ENCODE data around the gene ADA.

Gene ADA

GRCh38 chr20:44587035-44587980 lies 64.2 kb downstream of the ADA start:
- Histone ChIP-seq H3K9me3 (ENCODE audit: insufficient read depth, low read depth, low read length) (no peaks in the 10 kb centered on the region), H3K27ac (ENCODE audit: low read depth, low read length) (no peak overlapping the region), H3K36me3 (ENCODE audit: insufficient read depth, low read length) (peaks cover 14% of the 10 kb centered on the region; the same call in 1 of the 2 replicates), H3K4me3 (ENCODE audit: low read length) (no peak overlapping the region), H3K4me1 (ENCODE audit: insufficient read depth, low read length) (peaks cover 26% of the 10 kb centered on the region), H3K9ac (ENCODE audit: low read depth, low read length) (no peak overlapping the region), H3K27me3 (ENCODE audit: insufficient read depth, low read length) (no peaks in the 10 kb centered on the region)
- 92% methylated on average over 10 of the region's 10 CpGs for WGBS

GRCh38 chr20:44586289-44586911 lies 65.1 kb downstream of the ADA start:
- H3K36me3 ChIP-seq (ENCODE audit: insufficient read depth, low read length): peaks cover 14% of the 10 kb centered on the region; the same call in 1 of the 2 replicates
- no peak overlapping the region for H3K4me3 ChIP-seq (ENCODE audit: low read length)
- no peaks in the 10 kb centered on the region for H3K27me3 ChIP-seq (ENCODE audit: insufficient read depth, low read length)
- 92% methylated on average over 3 of the region's 3 CpGs for WGBS
- H3K4me1 ChIP-seq (ENCODE audit: insufficient read depth, low read length): peaks cover 30% of the 10 kb centered on the region
- H3K27ac ChIP-seq (ENCODE audit: low read depth, low read length): no peak overlapping the region
- no peak overlapping the region for H3K9ac ChIP-seq (ENCODE audit: low read depth, low read length)
- no peaks in the 10 kb centered on the region for H3K9me3 ChIP-seq (ENCODE audit: insufficient read depth, low read depth, low read length)

GRCh38 chr20:44585057-44585963 lies 66.2 kb downstream of the ADA start:
- H3K27me3 ChIP-seq (ENCODE audit: insufficient read depth, low read length): no peaks in the 10 kb centered on the region
- 85% methylated on average over 6 of the region's 6 CpGs for WGBS
- no peak overlapping the region for H3K27ac ChIP-seq (ENCODE audit: low read depth, low read length)
- H3K9me3 ChIP-seq (ENCODE audit: insufficient read depth, low read depth, low read length): no peaks in the 10 kb centered on the region
- no peak overlapping the region for H3K9ac ChIP-seq (ENCODE audit: low read depth, low read length)
- peaks cover 24% of the 10 kb centered on the region for H3K4me1 ChIP-seq (ENCODE audit: insufficient read depth, low read length)
- H3K4me3 ChIP-seq (ENCODE audit: low read length): no peak overlapping the region
- H3K36me3 ChIP-seq (ENCODE audit: insufficient read depth, low read length): peaks cover 5% of the 10 kb centered on the region; the same call in 1 of the 2 replicates

GRCh38 chr20:44584162-44584561 lies 67.3 kb downstream of the ADA start:
- no peaks in the 10 kb centered on the region for H3K27me3 ChIP-seq (ENCODE audit: insufficient read depth, low read length)
- H3K4me3 ChIP-seq (ENCODE audit: low read length): no peak overlapping the region
- peaks cover 24% of the 10 kb centered on the region for H3K4me1 ChIP-seq (ENCODE audit: insufficient read depth, low read length)
- WGBS: 90% methylated on average over 4 of the region's 4 CpGs
- no peak overlapping the region for H3K9ac ChIP-seq (ENCODE audit: low read depth, low read length)
- H3K9me3 ChIP-seq (ENCODE audit: insufficient read depth, low read depth, low read length): no peaks in the 10 kb centered on the region
- H3K36me3 ChIP-seq (ENCODE audit: insufficient read depth, low read length): no peaks in the 10 kb centered on the region
- no peak overlapping the region for H3K27ac ChIP-seq (ENCODE audit: low read depth, low read length)

- Histone ChIP-seq H3K36me3 (ENCODE audit: insufficient read depth, low read length) (no peaks in the 10 kb centered on the region), H3K9me3 (ENCODE audit: insufficient read depth, low read depth, low read length) (no peaks in the 10 kb centered on the region), H3K9ac (ENCODE audit: low read depth, low read length) (no peak overlapping the region), H3K27ac (ENCODE audit: low read depth, low read length) (no peak overlapping the region), H3K27me3 (ENCODE audit: insufficient read depth, low read length) (no peaks in the 10 kb centered on the region), H3K4me1 (ENCODE audit: insufficient read depth, low read length) (peaks cover 24% of the 10 kb centered on the region), H3K4me3 (ENCODE audit: low read length) (no peak overlapping the region; the same call in 1 of the 2 replicates)
- WGBS: 95% methylated on average over 1 of the region's 1 CpG
Measured at GRCh38 chr20:44583157-44583556, 68.3 kb downstream of the ADA start.

- H3K36me3 ChIP-seq (ENCODE audit: insufficient read depth, low read length): no peaks in the 10 kb centered on the region
- no peaks in the 10 kb centered on the region for H3K9me3 ChIP-seq (ENCODE audit: insufficient read depth, low read depth, low read length)
- H3K4me3 ChIP-seq (ENCODE audit: low read length): no peak within 1 kb of the TSS; the same call in 1 of the 2 replicates
- H3K27me3 ChIP-seq (ENCODE audit: insufficient read depth, low read length): no peaks in the 10 kb centered on the region
- WGBS: 77% methylated on average over 6 of the region's 6 CpGs
- no peak within 1 kb of the TSS for H3K9ac ChIP-seq (ENCODE audit: low read depth, low read length)
- H3K27ac ChIP-seq (ENCODE audit: low read depth, low read length): no peak within 1 kb of the TSS
- H3K4me1 ChIP-seq (ENCODE audit: insufficient read depth, low read length): peaks cover 24% of the 10 kb centered on the region
Measured at GRCh38 chr20:44582311-44583025, 69.0 kb downstream of the ADA start, which contains the start of gene PKIG. Gene PKIG, plus strand, starts transcription at chr20:44582579. Its CDS starts 31,978 bp downstream, at chr20:44614557.

- Histone ChIP-seq H3K27ac (ENCODE audit: low read depth, low read length) (no peak overlapping the region), H3K9ac (ENCODE audit: low read depth, low read length) (no peak overlapping the region)
Measured at GRCh38 chr20:44581515-44581914, 70.0 kb downstream of the ADA start.

GRCh38 chr20:44580581-44581268 lies 70.8 kb downstream of the ADA start:
- no peak overlapping the region for H3K4me3 ChIP-seq (ENCODE audit: low read length)
- H3K27me3 ChIP-seq (ENCODE audit: insufficient read depth, low read length): no peaks in the 10 kb centered on the region
- H3K4me1 ChIP-seq (ENCODE audit: insufficient read depth, low read length): peaks cover 23% of the 10 kb centered on the region
- WGBS: 91% methylated on average over 9 of the region's 9 CpGs
- H3K9me3 ChIP-seq (ENCODE audit: insufficient read depth, low read depth, low read length): no peaks in the 10 kb centered on the region
- H3K36me3 ChIP-seq (ENCODE audit: insufficient read depth, low read length): no peaks in the 10 kb centered on the region
- no peak overlapping the region for H3K9ac ChIP-seq (ENCODE audit: low read depth, low read length)
- H3K27ac ChIP-seq (ENCODE audit: low read depth, low read length): no peak overlapping the region

More at GRCh38 chr20:44581515-44581914, 70.0 kb downstream of the ADA start:
- H3K4me3 ChIP-seq (ENCODE audit: low read length): no peak overlapping the region
- 94% methylated on average over 1 of the region's 1 CpG for WGBS
- H3K36me3 ChIP-seq (ENCODE audit: insufficient read depth, low read length): no peaks in the 10 kb centered on the region
- no peaks in the 10 kb centered on the region for H3K27me3 ChIP-seq (ENCODE audit: insufficient read depth, low read length)
- H3K9me3 ChIP-seq (ENCODE audit: insufficient read depth, low read depth, low read length): no peaks in the 10 kb centered on the region
- peaks cover 24% of the 10 kb centered on the region for H3K4me1 ChIP-seq (ENCODE audit: insufficient read depth, low read length)

GRCh38 chr20:44579313-44580081 lies 72.0 kb downstream of the ADA start:
- H3K4me3 ChIP-seq (ENCODE audit: low read length): no peak overlapping the region
- H3K9me3 ChIP-seq (ENCODE audit: insufficient read depth, low read depth, low read length): no peaks in the 10 kb centered on the region
- no peaks in the 10 kb centered on the region for H3K27me3 ChIP-seq (ENCODE audit: insufficient read depth, low read length)
- H3K36me3 ChIP-seq (ENCODE audit: insufficient read depth, low read length): no peaks in the 10 kb centered on the region
- 90% methylated on average over 7 of the region's 8 CpGs for WGBS
- no peak overlapping the region for H3K9ac ChIP-seq (ENCODE audit: low read depth, low read length)
- no peak overlapping the region for H3K27ac ChIP-seq (ENCODE audit: low read depth, low read length)
- peaks cover 14% of the 10 kb centered on the region; the same call in 1 of the 2 replicates for H3K4me1 ChIP-seq (ENCODE audit: insufficient read depth, low read length)
